ENCODE results near the gene UBE2H. TPM values are rescaled to one million over a fixed set of nuclear protein-coding genes. Genes with fewer than 3 reads are reported as not detected.
A peak's percentile ranks its signal among the peaks of the same experiment; 100 is the strongest.

The UBE2H gene
- total RNA-seq, 1 experiment from 2014 or later: 75.1 TPM

- no peak for DNase-seq
- Histone ChIP-seq H2BK20ac (ENCODE audit: low read depth, low read length, poor library complexity, severe bottlenecking) (no peak overlapping the region), H3K18ac (ENCODE audit: insufficient read length, low read depth, low read length) (no peak overlapping the region), H3K9me3 (ENCODE audit: control insufficient read depth, low read depth, low read length) (no peaks in the 10 kb centered on the region), H2BK15ac (ENCODE audit: low read depth, low read length) (no peak overlapping the region), H4K91ac (ENCODE audit: insufficient read length, low read depth, low read length) (no peak overlapping the region), H3K23me2 (ENCODE audit: insufficient read length, low read depth, low read length, poor library complexity, severe bottlenecking) (no peaks in the 10 kb centered on the region), H3K9ac (ENCODE audit: extremely low read depth, insufficient read length, low read length) (no peak overlapping the region), H3K23ac (ENCODE audit: insufficient read length, low read depth, low read length) (no peak overlapping the region), H2AK5ac (ENCODE audit: insufficient read length, low read length) (no peak overlapping the region), H3K56ac (ENCODE audit: insufficient read length, low read depth, low read length) (no peak overlapping the region), H4K8ac (replicated peaks; ENCODE audit: insufficient read length, low read depth, low read length) (no peak overlapping the region), H2BK120ac (ENCODE audit: low read depth, low read length, poor library complexity, severe bottlenecking) (no peak overlapping the region), H3K14ac (ENCODE audit: insufficient read depth, low read length) (no peak overlapping the region), H3K27ac (ENCODE audit: insufficient read length, low read depth, low read length) (no peak overlapping the region), H4K20me1 (ENCODE audit: control insufficient read depth, insufficient read depth, insufficient read length) (no peaks in the 10 kb centered on the region), H3T11ph (ENCODE audit: low read length) (no peak overlapping the region), H3K4me2 (ENCODE audit: insufficient read depth, insufficient read length, low read length) (no peak overlapping the region), H2BK12ac (ENCODE audit: insufficient read length, low read depth, low read length) (no peak overlapping the region), H3K4me1 (ENCODE audit: insufficient read depth, low read length) (no peaks in the 10 kb centered on the region), H4K5ac (ENCODE audit: insufficient read length, low read depth, low read length) (no peak overlapping the region), H3K79me1 (ENCODE audit: insufficient read depth, low read depth, low read length, poor library complexity, severe bottlenecking) (peaks cover 10% of the 10 kb centered on the region), H3K4ac (ENCODE audit: low read depth, low read length) (no peak overlapping the region), H3K27me3 (ENCODE audit: insufficient read depth, low read length) (no peaks in the 10 kb centered on the region), H3K79me2 (ENCODE audit: insufficient read depth, low read length) (peaks cover 4% of the 10 kb centered on the region; the same call in 1 of the 2 replicates), H2AFZ (ENCODE audit: low read length) (no peak overlapping the region), H2BK5ac (ENCODE audit: insufficient read length, low read length) (no peak overlapping the region)
- H3K4me1 Mint-ChIP-seq: peaks cover 2 to 9% of the 10 kb centered on the region in 2 experiments; a peak in 1 of 4 replicates
- no peak for TF ChIP-seq CTCF (conservative IDR thresholded peaks at IDR 0.05)
- no peaks in the 10 kb centered on the region for H3K27me3 Mint-ChIP-seq (ENCODE audit: low read depth)
- H3K27ac Mint-ChIP-seq: peak overlapping the region; percentile 35 to 69 (median 36); a peak in 4 of 7 replicates
- WGBS (ENCODE audit: extremely low coverage, insufficient read length, low lambda C conversion rate): no CpG with 5 or more reads among the region's 3 CpGs
- no peak overlapping the region for H3K4me3 Mint-ChIP-seq
- peaks cover 3 to 23% (median 20%) of the 10 kb centered on the region in 3 experiments; a peak in 6 of 7 replicates for H3K36me3 Mint-ChIP-seq (ENCODE audit: insufficient read depth in 1 of 3, low read depth in 3 of 3)
- H3K9me3 Mint-ChIP-seq: no peaks in the 10 kb centered on the region
These were observed 26.1 kb downstream of the UBE2H start for GRCh38 chr7:129926618-129927017.
